IMR-90 (cell line): ENCODE results near the gene PLA2G15. TPM values are rescaled to one million over a fixed set of nuclear protein-coding genes. Genes with fewer than 3 reads are reported as not detected.
A peak's percentile ranks its signal among the peaks of the same experiment; 100 is the strongest.

Experiments
- ATAC-seq: fragments of 200-7000 bp; cut with Tn5 transposase; 2 replicates; pipeline ENCODE4 v1.9.1; 2020; ENCODE audit warnings: low read depth, mild to moderate bottlenecking, moderate library complexity
- BruUV-seq: library from RNA; stranded (reverse); fragments of 400-500 nt; replicated peaks from 2 replicates; lab custom pipeline; 2021; lab: Mats Ljungman, UMichigan
- CTCF ChIA-PET: fragments of 300-600 bp; formaldehyde crosslinking; extraction: SDS; loops from one replicate; lab custom pipeline; 2021; ENCODE audit warnings: antibody characterized with exemption; lab: Yijun Ruan, JAX
- POLR2A ChIA-PET: fragments of 300-600 bp; sonication (Branson Sonifier 250); formaldehyde crosslinking; loops from one replicate; lab custom pipeline; 2022; ENCODE audit warnings: antibody characterized with exemption; ENCODE audit not compliant: unreplicated experiment; lab: Charles Lee
- DNase-seq: peaks from one replicate; pipeline ENCODE4 v3.0.0; 2013
- H2AFZ ChIP-seq: replicated peaks from 2 replicates; pipeline ENCODE3; 2013; ENCODE audit warnings: low read length, mild to moderate bottlenecking; ENCODE audit not compliant: poor library complexity
- H2AK5ac ChIP-seq: 2 replicates; pipeline ENCODE4 v1.6.1; 2013; ENCODE audit warnings: low read depth, low read length, inconsistent platforms
- H2AK9ac ChIP-seq: replicated peaks from 2 replicates; pipeline ENCODE3; 2013; ENCODE audit warnings: mild to moderate bottlenecking, low read depth, low read length, moderate library complexity; ENCODE audit not compliant: poor library complexity
- H2BK120ac ChIP-seq: 2 replicates; pipeline ENCODE4 v1.6.1; 2013; ENCODE audit warnings: low read depth, low read length, inconsistent platforms
- H2BK15ac ChIP-seq: 3 replicates; pipeline ENCODE4 v1.6.1; 2013; ENCODE audit warnings: low read depth, low read length, inconsistent platforms
- H2BK20ac ChIP-seq: 2 replicates; pipeline ENCODE4 v1.6.1; 2013; ENCODE audit warnings: low read depth, mild to moderate bottlenecking, inconsistent platforms, low read length, moderate library complexity
- H2BK5ac ChIP-seq: 2 replicates; pipeline ENCODE4 v1.6.1; 2013; ENCODE audit warnings: mild to moderate bottlenecking, low read depth, low read length, inconsistent platforms; ENCODE audit not compliant: poor library complexity, severe bottlenecking
- H3K14ac ChIP-seq: replicated peaks from 2 replicates; pipeline ENCODE4 v1.6.1; 2013; ENCODE audit warnings: low read depth, low read length, inconsistent platforms
- H3K18ac ChIP-seq: 2 replicates; pipeline ENCODE4 v1.6.1; 2013; ENCODE audit warnings: low read depth, low read length, control low read depth
- H3K23ac ChIP-seq: 2 replicates; pipeline ENCODE4 v1.6.1; 2013; ENCODE audit warnings: low read depth, low read length, inconsistent platforms
- H3K27ac ChIP-seq: 2 replicates; pipeline ENCODE4 v1.5.1; 2013; ENCODE audit warnings: mild to moderate bottlenecking, control low read depth, low read length; ENCODE audit not compliant: insufficient read depth
- H3K27me3 ChIP-seq: 2 replicates; pipeline ENCODE4 v1.6.1; 2013; ENCODE audit warnings: low read length; ENCODE audit not compliant: control insufficient read depth, insufficient read depth
- H3K36me3 ChIP-seq: 2 replicates; pipeline ENCODE4 v1.6.1; 2013; ENCODE audit warnings: low read length, mixed read lengths; ENCODE audit not compliant: control insufficient read depth, insufficient read depth
- H3K4ac ChIP-seq: 2 replicates; pipeline ENCODE4 v1.6.1; 2013; ENCODE audit warnings: low read depth, low read length, inconsistent platforms
- H3K4me1 ChIP-seq: 2 replicates; pipeline ENCODE4 v1.6.1; 2013; ENCODE audit warnings: low read length, mixed read lengths; ENCODE audit not compliant: control insufficient read depth, insufficient read depth
- H3K4me2 ChIP-seq: 2 replicates; pipeline ENCODE4 v1.6.1; 2013; ENCODE audit warnings: low read depth, mild to moderate bottlenecking, control low read depth, low read length, moderate library complexity
- H3K4me3 ChIP-seq: 2 replicates; pipeline ENCODE4 v1.5.1; 2013; ENCODE audit warnings: low read depth, mild to moderate bottlenecking, control low read depth, low read length, moderate library complexity; ENCODE audit not compliant: insufficient read depth
- H3K56ac ChIP-seq: 2 replicates; pipeline ENCODE4 v1.6.1; 2013; ENCODE audit warnings: low read length, inconsistent platforms; ENCODE audit not compliant: insufficient read depth; ENCODE audit errors: extremely low read depth
- H3K79me1 ChIP-seq, 2 experiments: 2 replicates each; pipeline ENCODE4 v1.6.1; 2013; ENCODE audit warnings: low read length in 2 of 2, inconsistent platforms in 1 of 2, low read depth in 1 of 2
- H3K9ac ChIP-seq: 2 replicates; pipeline ENCODE4 v1.6.1; 2013; ENCODE audit warnings: low read depth, low read length, control low read depth
- H3K9me1 ChIP-seq: 2 replicates; pipeline ENCODE4 v1.6.1; 2013; ENCODE audit warnings: low read length, inconsistent platforms; ENCODE audit not compliant: insufficient read depth
- H3K9me3 ChIP-seq: 2 replicates; pipeline ENCODE4 v1.6.1; 2013; ENCODE audit warnings: low read length; ENCODE audit not compliant: control insufficient read depth, insufficient read depth
- H4K20me1 ChIP-seq: 2 replicates; pipeline ENCODE4 v1.6.1; 2013; ENCODE audit warnings: low read length, inconsistent platforms; ENCODE audit not compliant: insufficient read depth
- H4K5ac ChIP-seq: 2 replicates; pipeline ENCODE4 v1.6.1; 2013; ENCODE audit warnings: mild to moderate bottlenecking, low read depth, low read length, control low read depth
- H4K8ac ChIP-seq, 2 experiments: 2 replicates each; pipeline ENCODE4 v1.6.1; 2013; ENCODE audit warnings: low read depth in 2 of 2, low read length in 2 of 2, control low read depth in 1 of 2, inconsistent platforms in 1 of 2
- H4K91ac ChIP-seq: 2 replicates; pipeline ENCODE4 v1.6.1; 2013; ENCODE audit warnings: low read depth, low read length, inconsistent platforms; ENCODE audit not compliant: insufficient read depth
- CEBPB ChIP-seq: IDR thresholded peaks from 2 replicates; pipeline ENCODE4 v1.6.1; 2012; ENCODE audit warnings: low read depth, low read length, improper control_type of control experiment
- CHD1 ChIP-seq: IDR thresholded peaks from 2 replicates; pipeline ENCODE4 v1.6.1; 2012; ENCODE audit warnings: low read depth, low read length, improper control_type of control experiment
- MAFK ChIP-seq: IDR thresholded peaks from 2 replicates; pipeline ENCODE4 v1.6.1; 2012; ENCODE audit warnings: low read depth, low read length, improper control_type of control experiment
- RAD21 ChIP-seq: IDR thresholded peaks from 2 replicates; pipeline ENCODE4 v1.6.1; 2012; ENCODE audit warnings: low read length, improper control_type of control experiment
- RFX5 ChIP-seq: IDR thresholded peaks from 2 replicates; pipeline ENCODE4 v1.8.0; 2012; ENCODE audit warnings: low read depth, mild to moderate bottlenecking, low read length, moderate library complexity
- WGBS, 2 experiments: methylation state at CpG; one replicate each; pipeline versions ENCODE4 v1.1.5 to v1.1.7; 2013; ENCODE audit warnings: missing lambda C conversion rate in 2 of 2; ENCODE audit not compliant: insufficient read length in 1 of 2; ENCODE audit errors: extremely low coverage in 2 of 2; 5-methylcytosine and 5-hydroxymethylcytosine counted together
- dilution Hi-C: fragments of 300-500 bp; cut with HindIII; formaldehyde crosslinking; loops from one replicate; pipeline ENCODE4 v1.14.3; 2018; ENCODE audit warnings: low sequenced_read_pairs; ENCODE audit not compliant: unreplicated experiment
- in situ Hi-C: fragments of 300-500 bp; cut with MboI; formaldehyde crosslinking; loops from 3 replicates; pipeline ENCODE4 v1.14.3; 2019; ENCODE audit warnings: low sequenced_read_pairs, inconsistent platforms, mixed read lengths
- intact Hi-C: fragments of 100-400 bp; cut with micrococcal nuclease; formaldehyde crosslinking; loops from 2 replicates; pipeline ENCODE4 v1.10.0; 2022
- polyA plus RNA-seq, 3 experiments: library from polyadenylated mRNA; depleted of rRNA; stranded (reverse); fragments of >200 nt; gene quantifications; 2 replicates each; pipeline ENCODE4 v1.2.3, GENCODE V29; 2012; ENCODE audit warnings: low replicate concordance in 1 of 3
- total RNA-seq: library from RNA; depleted of rRNA; stranded (reverse); fragments of >200 nt; gene quantifications from 2 replicates; pipeline ENCODE4 v1.2.3, GENCODE V29; 2012

Gene PLA2G15
- total and polyA plus RNA-seq, 2 of the 4 experiments (the other 2 are of a cell fraction): 19.5 to 31.7 TPM

DNA sequence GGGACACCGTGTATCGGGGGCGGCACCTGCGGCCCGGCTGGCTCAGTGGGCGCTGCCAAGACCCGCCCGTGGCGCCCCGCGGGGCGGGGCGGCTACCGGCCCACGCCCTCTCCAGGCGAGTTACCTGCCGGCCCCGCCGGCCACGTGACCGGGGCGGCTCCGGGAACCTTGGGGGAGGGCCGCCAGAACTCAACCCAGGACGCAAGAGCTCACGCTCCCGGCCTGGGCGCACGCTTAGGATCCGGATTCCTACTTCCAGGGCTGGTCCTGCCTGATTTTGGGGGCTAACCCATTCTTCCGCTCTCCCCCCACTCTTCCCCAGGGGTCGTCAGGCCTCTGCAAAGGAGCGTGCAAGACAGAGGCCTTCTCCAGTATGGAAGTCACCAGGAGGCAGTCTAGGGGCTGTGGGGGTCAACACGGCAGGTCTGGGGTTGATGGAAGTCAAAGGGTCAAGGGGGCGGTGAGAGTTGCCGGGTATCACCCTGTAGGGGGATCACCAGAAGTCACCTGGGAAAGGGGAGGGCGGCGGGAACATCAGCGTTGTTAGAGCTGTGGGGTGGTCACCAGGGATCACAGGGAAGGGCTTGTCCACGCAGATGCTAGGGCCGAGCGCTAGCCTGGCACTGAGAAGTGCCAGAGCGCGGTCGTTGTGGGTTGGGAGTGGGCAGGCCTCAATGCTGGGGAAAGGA, 8.9 kb upstream of the PLA2G15 start:
- H3K14ac ChIP-seq: peak overlapping the region; percentile 26
- peak overlapping the region; percentile 4 for H3K18ac ChIP-seq
- WGBS, 2 experiments: 53% methylated on average over 5 of the region's 45 CpGs; no CpG with 5 or more reads in 1 of the 2 experiments
- peak overlapping the region; percentile 34; the same call in 1 of the 2 replicates for H3K9ac ChIP-seq
- peak overlapping the region; percentile 96 for H2AFZ ChIP-seq
- H3K9me3 ChIP-seq: no peaks in the 10 kb centered on the region
- no peaks in the 10 kb centered on the region for H3K36me3 ChIP-seq
- no peak overlapping the region for H3K4me2 ChIP-seq
- TF ChIP-seq MAFK: no peak
- TF ChIP-seq RAD21: no peak
- no peak for TF ChIP-seq RFX5
- no peak for TF ChIP-seq CHD1
- no peak for TF ChIP-seq CEBPB
- peak overlapping the region; percentile 8; the same call in 1 of the 2 replicates for H3K23ac ChIP-seq
- no TSS peak for BruUV-seq
- in situ Hi-C loops (no loop called here), intact Hi-C loops (no loop called here), dilution Hi-C loops (no loop called here)
- peak overlapping the region; percentile 18 for H2BK5ac ChIP-seq
- peak overlapping the region; percentile 59 for H2AK9ac ChIP-seq
- 0 out of 3 replicates have a peak overlapping the region, but pooled peaks have one; percentile 56 for H2BK15ac ChIP-seq
- H3K27ac ChIP-seq: peak overlapping the region; percentile 20; the same call in 1 of the 2 replicates
- no peak for DNase-seq
- H3K27me3 ChIP-seq: no peaks in the 10 kb centered on the region
- H4K8ac ChIP-seq: peak overlapping the region; percentile 54 to 95
- peak overlapping the region; percentile 85 for H2AK5ac ChIP-seq
- CTCF ChIA-PET: no interaction called here
- H4K91ac ChIP-seq: peak overlapping the region; percentile 60
- peaks cover 2 to 10% of the 10 kb centered on the region in 2 experiments; a peak in 2 of 4 replicates for H3K79me1 ChIP-seq
- no peak for ATAC-seq
- H3K4ac ChIP-seq: peak overlapping the region; percentile 78
- peaks cover 8% of the 10 kb centered on the region for H3K9me1 ChIP-seq
- H3K4me3 ChIP-seq: no peak overlapping the region
- peak overlapping the region; percentile 77 for H2BK20ac ChIP-seq
- no peaks in the 10 kb centered on the region for H4K20me1 ChIP-seq
- H3K4me1 ChIP-seq: peaks cover 10% of the 10 kb centered on the region
- POLR2A ChIA-PET: no interaction called here
- H3K56ac ChIP-seq: no peak overlapping the region
- H4K5ac ChIP-seq: peak overlapping the region; percentile 76
- H2BK120ac ChIP-seq: peak overlapping the region; percentile 66
